K562 (cell line): Measurements from ENCODE around the gene CSTPP1. TPM values are rescaled to one million over a fixed set of nuclear protein-coding genes. Genes with fewer than 3 reads are reported as not detected.

ENCODE experiments used
- DMBX1 ChIP-seq: fragments of 250-450 bp; sonication (Bioruptor Pico); IDR thresholded peaks from 2 replicates; pipeline ENCODE4 v1.8.0; 2022; ENCODE audit warnings: inconsistent platforms, mild to moderate bottlenecking, moderate library complexity, borderline replicate concordance
- ESRRA ChIP-seq: fragments of 450-650 bp; IDR thresholded peaks from 2 replicates; pipeline ENCODE4 v1.6.1; 2014; ENCODE audit warnings: low read depth, mild to moderate bottlenecking, moderate library complexity, borderline replicate concordance
- FOXK1 ChIP-seq: sonication (generic); formaldehyde crosslinking; IDR thresholded peaks from 2 replicates; pipeline ENCODE4 v1.8.0; 2022; ENCODE audit warnings: missing genetic modification reagents, mild to moderate bottlenecking, borderline replicate concordance
- HLTF ChIP-seq: fragments of 450-650 bp; IDR thresholded peaks from 2 replicates; pipeline ENCODE4 v1.6.1; 2016
- JUNB ChIP-seq: fragments of 450-650 bp; formaldehyde crosslinking; conservative IDR thresholded peaks from 2 replicates; pipeline ENCODE4 v1.4.0; 2020; ENCODE audit warnings: mild to moderate bottlenecking
- KDM1A ChIP-seq, 2 experiments: fragments of 450-650 bp; IDR thresholded peaks; 2 replicates each; pipeline ENCODE4 v1.6.1; 2016; ENCODE audit warnings: mild to moderate bottlenecking in 2 of 2
- NCOA6 ChIP-seq: fragments of 450-650 bp; IDR thresholded peaks from 2 replicates; pipeline ENCODE4 v1.6.1; 2017; ENCODE audit warnings: mild to moderate bottlenecking
- NEUROD1 ChIP-seq: fragments of 150-350 bp; IDR thresholded peaks from 2 replicates; pipeline ENCODE4 v1.6.1; 2014; ENCODE audit warnings: borderline replicate concordance, low read length, low read depth; ENCODE audit not compliant: partially characterized antibody
- TAF9B ChIP-seq: fragments of 450-650 bp; IDR thresholded peaks from 2 replicates; pipeline ENCODE4 v1.6.1; 2018; ENCODE audit warnings: mild to moderate bottlenecking; ENCODE audit not compliant: partially characterized antibody
- ZKSCAN8 ChIP-seq: fragments of 200-800 bp; sonication (Bioruptor generic); IDR thresholded peaks from 2 replicates; pipeline ENCODE4 v1.6.1; 2016; ENCODE audit warnings: missing genetic modification characterization, missing compliant biosample characterization
- polyA plus RNA-seq, 8 experiments: library from polyadenylated mRNA; depleted of rRNA in 4 of 8; stranded (reverse) in 5 of 8; unstranded in 3 of 8; fragments of >200 nt; fragmentation: Nextera tagmentation in 2 of 8; fragmentation: Illumina TruSeq in 1 of 8; extraction: Ambion mirVana in 2 of 8; extraction: Trizol in 1 of 8; gene quantifications; 2 replicates each; pipeline versions ENCODE4 v1.2.1 to v1.2.3, GENCODE V29; 2011 to 2014; ENCODE audit warnings: inconsistent platforms in 1 of 8, missing spikeins in 1 of 8
- total RNA-seq, 7 experiments: library from RNA; depleted of rRNA in 6 of 7; stranded (reverse); fragments of >200 nt in 6 of 7; fragmentation: Illumina TruSeq in 2 of 7; extraction: Trizol in 2 of 7; gene quantifications; 2 replicates each; pipeline versions ENCODE4 v1.2.1 to v1.2.3, GENCODE V29; 2011 to 2021; ENCODE audit warnings: low replicate concordance in 1 of 7
- TF ChIP-seq, protein P1 (sequence below), 2 experiments: fragments of 150-350 bp in 1 of 2; IDR thresholded peaks; 2 replicates each; pipeline ENCODE4 v1.6.1; 2012 to 2016; ENCODE audit warnings: low read depth in 2 of 2, low read length in 2 of 2, mild to moderate bottlenecking in 1 of 2, moderate library complexity in 1 of 2
- TF ChIP-seq, protein P2 (sequence below): fragments of 200-800 bp; sonication (Bioruptor generic); IDR thresholded peaks from 2 replicates; pipeline ENCODE4 v1.6.1; 2017; ENCODE audit warnings: missing genetic modification characterization, missing compliant biosample characterization
- TF ChIP-seq, protein P3 (sequence below), 3 experiments: fragments of 200-800 bp in 1 of 3; fragments of 250-450 bp in 1 of 3; fragments of 450-650 bp in 1 of 3; sonication (Bioruptor Pico) in 1 of 3; sonication (Bioruptor generic) in 1 of 3; formaldehyde crosslinking in 1 of 3; IDR thresholded peaks; 2 replicates each; pipeline versions ENCODE4 v1.6.1 to v1.8.0; 2016 to 2022; ENCODE audit warnings: mild to moderate bottlenecking in 2 of 3, missing genetic modification characterization in 2 of 3, missing compliant biosample characterization in 1 of 3, moderate library complexity in 1 of 3
- TF ChIP-seq, protein P4 (sequence below): fragments of 450-650 bp; IDR thresholded peaks from 2 replicates; pipeline ENCODE4 v1.6.1; 2016; ENCODE audit warnings: low read depth, mild to moderate bottlenecking, moderate library complexity
- TF ChIP-seq, protein P5 (sequence below): fragments of 250-450 bp; sonication (Bioruptor Pico); IDR thresholded peaks from 2 replicates; pipeline ENCODE4 v1.4.0; 2020; ENCODE audit warnings: borderline replicate concordance

The CSTPP1 gene
- total and polyA plus RNA-seq, 9 of the 15 experiments (the other 6 are each of a cell fraction or from before 2014, with no cell fraction given), result 6.5 to 17.8 (median 9.2) TPM

DNA sequence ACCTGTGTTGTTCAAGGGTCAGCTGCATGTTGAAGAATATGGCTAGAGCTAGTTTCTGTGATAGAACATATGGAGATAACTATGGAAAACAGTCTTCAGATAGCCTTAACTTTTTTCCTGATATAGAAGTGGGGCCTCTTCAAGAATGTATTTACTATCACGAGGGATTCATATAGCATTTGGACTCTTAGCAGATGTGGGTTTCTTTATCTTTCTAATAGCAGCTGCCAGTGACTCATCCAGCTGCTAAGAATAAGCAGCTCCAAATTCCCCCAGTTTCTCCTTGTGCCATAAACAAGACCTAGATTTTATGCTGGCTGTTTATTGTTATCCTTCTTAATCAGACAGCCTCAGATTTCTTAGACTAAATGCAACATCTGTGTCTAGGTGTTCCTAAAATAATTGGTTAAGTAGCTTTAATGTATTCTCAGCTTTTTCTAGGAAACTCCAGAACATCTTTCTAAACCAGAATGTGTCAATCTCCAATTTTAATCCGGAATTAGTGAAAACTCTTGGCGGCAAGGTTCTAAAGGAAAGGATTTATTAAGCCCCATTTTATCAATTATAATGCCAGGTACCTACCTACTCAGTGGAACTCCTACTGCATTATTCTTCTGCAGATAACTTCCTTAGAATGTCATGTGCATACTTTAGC lies 119.8 kb downstream of the CSTPP1 start (continued):
- TF ChIP-seq, protein P1, sequence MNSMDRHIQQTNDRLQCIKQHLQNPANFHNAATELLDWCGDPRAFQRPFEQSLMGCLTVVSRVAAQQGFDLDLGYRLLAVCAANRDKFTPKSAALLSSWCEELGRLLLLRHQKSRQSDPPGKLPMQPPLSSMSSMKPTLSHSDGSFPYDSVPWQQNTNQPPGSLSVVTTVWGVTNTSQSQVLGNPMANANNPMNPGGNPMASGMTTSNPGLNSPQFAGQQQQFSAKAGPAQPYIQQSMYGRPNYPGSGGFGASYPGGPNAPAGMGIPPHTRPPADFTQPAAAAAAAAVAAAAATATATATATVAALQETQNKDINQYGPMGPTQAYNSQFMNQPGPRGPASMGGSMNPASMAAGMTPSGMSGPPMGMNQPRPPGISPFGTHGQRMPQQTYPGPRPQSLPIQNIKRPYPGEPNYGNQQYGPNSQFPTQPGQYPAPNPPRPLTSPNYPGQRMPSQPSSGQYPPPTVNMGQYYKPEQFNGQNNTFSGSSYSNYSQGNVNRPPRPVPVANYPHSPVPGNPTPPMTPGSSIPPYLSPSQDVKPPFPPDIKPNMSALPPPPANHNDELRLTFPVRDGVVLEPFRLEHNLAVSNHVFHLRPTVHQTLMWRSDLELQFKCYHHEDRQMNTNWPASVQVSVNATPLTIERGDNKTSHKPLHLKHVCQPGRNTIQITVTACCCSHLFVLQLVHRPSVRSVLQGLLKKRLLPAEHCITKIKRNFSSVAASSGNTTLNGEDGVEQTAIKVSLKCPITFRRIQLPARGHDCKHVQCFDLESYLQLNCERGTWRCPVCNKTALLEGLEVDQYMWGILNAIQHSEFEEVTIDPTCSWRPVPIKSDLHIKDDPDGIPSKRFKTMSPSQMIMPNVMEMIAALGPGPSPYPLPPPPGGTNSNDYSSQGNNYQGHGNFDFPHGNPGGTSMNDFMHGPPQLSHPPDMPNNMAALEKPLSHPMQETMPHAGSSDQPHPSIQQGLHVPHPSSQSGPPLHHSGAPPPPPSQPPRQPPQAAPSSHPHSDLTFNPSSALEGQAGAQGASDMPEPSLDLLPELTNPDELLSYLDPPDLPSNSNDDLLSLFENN (IDR thresholded peaks at IDR 0.05; ENCODE audit: low read depth in 2 of 2, low read length in 2 of 2), result peak in 1 of 2 experiments; percentile 82; a peak in 1 of 4 replicates
- TF ChIP-seq NEUROD1 (peak; percentile 68), ZKSCAN8 (CRISPR knock-in tag) (peak; percentile 82), TAF9B (peak; percentile 26), KDM1A (IDR thresholded peaks at IDR 0.05) (peak; percentile 94 to 95), DMBX1 (CRISPR knock-in tag) (peak; percentile 92), NCOA6 (no peak), FOXK1 (CRISPR knock-in tag) (no peak), ESRRA (no peak; the same call in 1 of the 2 replicates), HLTF (no peak), JUNB (CRISPR knock-in tag) (peak; percentile 83)
- TF ChIP-seq, protein P2, sequence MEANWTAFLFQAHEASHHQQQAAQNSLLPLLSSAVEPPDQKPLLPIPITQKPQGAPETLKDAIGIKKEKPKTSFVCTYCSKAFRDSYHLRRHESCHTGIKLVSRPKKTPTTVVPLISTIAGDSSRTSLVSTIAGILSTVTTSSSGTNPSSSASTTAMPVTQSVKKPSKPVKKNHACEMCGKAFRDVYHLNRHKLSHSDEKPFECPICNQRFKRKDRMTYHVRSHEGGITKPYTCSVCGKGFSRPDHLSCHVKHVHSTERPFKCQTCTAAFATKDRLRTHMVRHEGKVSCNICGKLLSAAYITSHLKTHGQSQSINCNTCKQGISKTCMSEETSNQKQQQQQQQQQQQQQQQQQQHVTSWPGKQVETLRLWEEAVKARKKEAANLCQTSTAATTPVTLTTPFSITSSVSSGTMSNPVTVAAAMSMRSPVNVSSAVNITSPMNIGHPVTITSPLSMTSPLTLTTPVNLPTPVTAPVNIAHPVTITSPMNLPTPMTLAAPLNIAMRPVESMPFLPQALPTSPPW (CRISPR knock-in tag), result peak; percentile 65
- TF ChIP-seq, protein P3, sequence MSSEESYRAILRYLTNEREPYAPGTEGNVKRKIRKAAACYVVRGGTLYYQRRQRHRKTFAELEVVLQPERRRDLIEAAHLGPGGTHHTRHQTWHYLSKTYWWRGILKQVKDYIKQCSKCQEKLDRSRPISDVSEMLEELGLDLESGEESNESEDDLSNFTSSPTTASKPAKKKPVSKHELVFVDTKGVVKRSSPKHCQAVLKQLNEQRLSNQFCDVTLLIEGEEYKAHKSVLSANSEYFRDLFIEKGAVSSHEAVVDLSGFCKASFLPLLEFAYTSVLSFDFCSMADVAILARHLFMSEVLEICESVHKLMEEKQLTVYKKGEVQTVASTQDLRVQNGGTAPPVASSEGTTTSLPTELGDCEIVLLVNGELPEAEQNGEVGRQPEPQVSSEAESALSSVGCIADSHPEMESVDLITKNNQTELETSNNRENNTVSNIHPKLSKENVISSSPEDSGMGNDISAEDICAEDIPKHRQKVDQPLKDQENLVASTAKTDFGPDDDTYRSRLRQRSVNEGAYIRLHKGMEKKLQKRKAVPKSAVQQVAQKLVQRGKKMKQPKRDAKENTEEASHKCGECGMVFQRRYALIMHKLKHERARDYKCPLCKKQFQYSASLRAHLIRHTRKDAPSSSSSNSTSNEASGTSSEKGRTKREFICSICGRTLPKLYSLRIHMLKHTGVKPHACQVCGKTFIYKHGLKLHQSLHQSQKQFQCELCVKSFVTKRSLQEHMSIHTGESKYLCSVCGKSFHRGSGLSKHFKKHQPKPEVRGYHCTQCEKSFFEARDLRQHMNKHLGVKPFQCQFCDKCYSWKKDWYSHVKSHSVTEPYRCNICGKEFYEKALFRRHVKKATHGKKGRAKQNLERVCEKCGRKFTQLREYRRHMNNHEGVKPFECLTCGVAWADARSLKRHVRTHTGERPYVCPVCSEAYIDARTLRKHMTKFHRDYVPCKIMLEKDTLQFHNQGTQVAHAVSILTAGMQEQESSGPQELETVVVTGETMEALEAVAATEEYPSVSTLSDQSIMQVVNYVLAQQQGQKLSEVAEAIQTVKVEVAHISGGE (CRISPR knock-in tag; IDR thresholded peaks at IDR 0.05), result peak in 1 of 3 experiments; percentile 87; a peak in 2 of 6 replicates
- TF ChIP-seq, protein P4, sequence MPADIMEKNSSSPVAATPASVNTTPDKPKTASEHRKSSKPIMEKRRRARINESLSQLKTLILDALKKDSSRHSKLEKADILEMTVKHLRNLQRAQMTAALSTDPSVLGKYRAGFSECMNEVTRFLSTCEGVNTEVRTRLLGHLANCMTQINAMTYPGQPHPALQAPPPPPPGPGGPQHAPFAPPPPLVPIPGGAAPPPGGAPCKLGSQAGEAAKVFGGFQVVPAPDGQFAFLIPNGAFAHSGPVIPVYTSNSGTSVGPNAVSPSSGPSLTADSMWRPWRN, result peak; percentile 87
- TF ChIP-seq, protein P5, sequence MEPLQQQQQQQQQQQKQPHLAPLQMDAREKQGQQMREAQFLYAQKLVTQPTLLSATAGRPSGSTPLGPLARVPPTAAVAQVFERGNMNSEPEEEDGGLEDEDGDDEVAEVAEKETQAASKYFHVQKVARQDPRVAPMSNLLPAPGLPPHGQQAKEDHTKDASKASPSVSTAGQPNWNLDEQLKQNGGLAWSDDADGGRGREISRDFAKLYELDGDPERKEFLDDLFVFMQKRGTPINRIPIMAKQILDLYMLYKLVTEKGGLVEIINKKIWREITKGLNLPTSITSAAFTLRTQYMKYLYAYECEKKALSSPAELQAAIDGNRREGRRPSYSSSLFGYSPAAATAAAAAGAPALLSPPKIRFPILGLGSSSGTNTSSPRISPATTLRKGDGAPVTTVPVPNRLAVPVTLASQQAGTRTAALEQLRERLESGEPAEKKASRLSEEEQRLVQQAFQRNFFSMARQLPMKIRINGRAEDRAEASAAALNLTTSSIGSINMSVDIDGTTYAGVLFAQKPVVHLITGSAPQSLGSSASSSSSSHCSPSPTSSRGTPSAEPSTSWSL (CRISPR knock-in tag), result no peak
